GM06990 (cell line): ENCODE results near the gene TMEM127.

Experiments used
- DNase-seq: peaks from one replicate; pipeline ENCODE4 v3.0.0-alpha.2; 2011; ENCODE audit not compliant: insufficient read length; ENCODE audit errors: extremely low read depth
- H3K27me3 ChIP-seq: replicated peaks from 2 replicates; pipeline ENCODE4 v1.6.0; 2011; ENCODE audit warnings: low read length; ENCODE audit not compliant: control insufficient read depth, insufficient read depth
- H3K36me3 ChIP-seq: 2 replicates; pipeline ENCODE4 v1.5.1; 2011; ENCODE audit warnings: low read length; ENCODE audit not compliant: control insufficient read depth, insufficient read depth
- H3K4me3 ChIP-seq: replicated peaks from 2 replicates; pipeline ENCODE4 v1.5.1; 2011; ENCODE audit warnings: low read depth, mild to moderate bottlenecking, control low read depth, low read length
- CTCF ChIP-seq: IDR thresholded peaks from 2 replicates; pipeline ENCODE4 v1.5.1; 2011; ENCODE audit warnings: low read length, control low read depth, mild to moderate bottlenecking, inconsistent platforms; ENCODE audit not compliant: insufficient read depth, poor library complexity, severe bottlenecking

TMEM127 gene

GRCh38 chr2:96256611-96257113 lies 9.1 kb downstream of the TMEM127 start:
- Histone ChIP-seq H3K27me3 (no peaks in the 10 kb centered on the region), H3K36me3 (peaks cover 39% of the 10 kb centered on the region), H3K4me3 (no peak overlapping the region)
- DNase-seq: no peak
- no peak for TF ChIP-seq CTCF

- H3K36me3 ChIP-seq: peaks cover 39% of the 10 kb centered on the region
- no peak overlapping the region for H3K4me3 ChIP-seq
- no peak for TF ChIP-seq CTCF
- no peaks in the 10 kb centered on the region for H3K27me3 ChIP-seq
- DNase-seq: no peak
Observed at GRCh38 chr2:96254571-96254970, 11.2 kb downstream of the TMEM127 start.

- DNase-seq: no peak
- TF ChIP-seq CTCF: no peak
- no peaks in the 10 kb centered on the region for H3K27me3 ChIP-seq
- H3K36me3 ChIP-seq: peaks cover 33% of the 10 kb centered on the region
- no peak overlapping the region for H3K4me3 ChIP-seq
Observed at GRCh38 chr2:96253006-96253405, 12.8 kb downstream of the TMEM127 start.

- no peaks in the 10 kb centered on the region for H3K27me3 ChIP-seq
- no peak for DNase-seq
- H3K36me3 ChIP-seq: peaks cover 30% of the 10 kb centered on the region
- TF ChIP-seq CTCF: no peak
- H3K4me3 ChIP-seq: no peak overlapping the region
Observed at GRCh38 chr2:96252526-96252925, 13.3 kb downstream of the TMEM127 start.

- Histone ChIP-seq H3K36me3 (peaks cover 29% of the 10 kb centered on the region), H3K4me3 (no peak overlapping the region), H3K27me3 (no peaks in the 10 kb centered on the region)
- TF ChIP-seq CTCF: no peak
- no peak for DNase-seq
Observed at GRCh38 chr2:96251721-96252292, 14.0 kb downstream of the TMEM127 start.

- no peak for DNase-seq
- no peak for TF ChIP-seq CTCF
- no peak overlapping the region for H3K4me3 ChIP-seq
- no peaks in the 10 kb centered on the region for H3K27me3 ChIP-seq
- peaks cover 26% of the 10 kb centered on the region for H3K36me3 ChIP-seq
Observed at GRCh38 chr2:96250188-96250587, 15.6 kb downstream of the TMEM127 start.
